OCI-LY7 (cell line): ENCODE data around the gene SHISA2. TPM values are rescaled to one million over a fixed set of nuclear protein-coding genes. Genes with fewer than 3 reads are reported as not detected.

Experiments used
- BruUV-seq: library from RNA; stranded (reverse); fragments of 400-500 nt; replicated peaks from 2 replicates; lab custom pipeline; 2021; lab: Mats Ljungman, UMichigan
- CTCF ChIA-PET: fragments of 300-600 bp; sonication (Branson Sonifier 250); formaldehyde crosslinking; loops from one replicate; lab custom pipeline; 2022; ENCODE audit warnings: antibody characterized with exemption; ENCODE audit not compliant: unreplicated experiment; lab: Charles Lee
- POLR2A ChIA-PET: fragments of 300-600 bp; sonication (Branson Sonifier 250); formaldehyde crosslinking; loops from one replicate; lab custom pipeline; 2022; ENCODE audit warnings: antibody characterized with exemption; lab: Charles Lee
- DNase-seq: peaks from one replicate; pipeline ENCODE4 v3.0.0-alpha.2; 2015; ENCODE audit warnings: low spot score
- H2AFZ ChIP-seq: fragments of 200-600 bp; sonication (generic), shearing (Covaris generic); 2 replicates; pipeline ENCODE4 v1.6.1; 2014; ENCODE audit warnings: mild to moderate bottlenecking, antibody characterized with exemption, low read length, moderate library complexity
- H3K27ac ChIP-seq: fragments of 200-600 bp; sonication (generic); 2 replicates; pipeline ENCODE4 v1.5.1; 2014; ENCODE audit warnings: mixed run types, low read depth, mild to moderate bottlenecking, moderate library complexity, low read length, inconsistent platforms; ENCODE audit not compliant: poor library complexity, severe bottlenecking
- H3K36me3 ChIP-seq: fragments of 200-600 bp; sonication (generic); 2 replicates; pipeline ENCODE4 v1.6.1; 2014; ENCODE audit warnings: mild to moderate bottlenecking, antibody characterized with exemption, low read length, moderate library complexity, mixed read lengths; ENCODE audit not compliant: insufficient read depth
- H3K4me1 ChIP-seq: fragments of 200-600 bp; sonication (generic); 2 replicates; pipeline ENCODE4 v1.5.1; 2014; ENCODE audit warnings: mild to moderate bottlenecking, low read length; ENCODE audit not compliant: insufficient read depth, poor library complexity, severe bottlenecking
- H3K4me2 ChIP-seq: fragments of 200-600 bp; sonication (generic); 2 replicates; pipeline ENCODE4 v1.6.1; 2014; ENCODE audit warnings: mild to moderate bottlenecking, low read length
- H3K4me3 ChIP-seq: fragments of 200-600 bp; sonication (generic); 2 replicates; pipeline ENCODE4 v1.5.1; 2014; ENCODE audit warnings: mild to moderate bottlenecking, low read depth, low read length; ENCODE audit not compliant: poor library complexity, severe bottlenecking
- H3K79me2 ChIP-seq: fragments of 200-600 bp; sonication (generic); 2 replicates; pipeline ENCODE4 v1.6.1; 2016; ENCODE audit warnings: low read depth, mild to moderate bottlenecking, low read length, moderate library complexity, mixed read lengths; ENCODE audit not compliant: insufficient read depth
- H3K9me2 ChIP-seq: fragments of 200-600 bp; sonication (generic); 2 replicates; pipeline ENCODE4 v1.6.1; 2016; ENCODE audit warnings: mild to moderate bottlenecking, low read length, mixed read lengths; ENCODE audit not compliant: insufficient read depth
- H3K9me3 ChIP-seq: fragments of 200-600 bp; sonication (generic); 2 replicates; pipeline ENCODE4 v1.6.1; 2014; ENCODE audit warnings: mild to moderate bottlenecking, mixed run types, low read length, mixed read lengths
- H4K20me1 ChIP-seq: fragments of 200-600 bp; sonication (generic); 2 replicates; pipeline ENCODE4 v1.6.1; 2014; ENCODE audit warnings: mild to moderate bottlenecking, antibody characterized with exemption, low read length, moderate library complexity, mixed read lengths; ENCODE audit not compliant: insufficient read depth
- EZH2phosphoT487 ChIP-seq: fragments of 200-600 bp; sonication (generic); IDR thresholded peaks from 2 replicates; pipeline ENCODE4 v1.6.1; 2018; ENCODE audit warnings: low read depth, borderline replicate concordance, mild to moderate bottlenecking, mixed run types, antibody characterized with exemption, low read length, moderate library complexity, mixed read lengths
- intact Hi-C: fragments of 100-400 bp; cut with micrococcal nuclease; formaldehyde crosslinking; loops from one replicate; pipeline ENCODE4 v1.10.0; 2022; ENCODE audit not compliant: unreplicated experiment
- total RNA-seq, 2 experiments: library from RNA; depleted of rRNA in 1 of 2; stranded (reverse); fragments of >200 nt in 1 of 2; shearing (Covaris generic) in 1 of 2; gene quantifications; 2 replicates each; pipeline ENCODE4 v1.2.3, GENCODE V29; 2014 to 2022
- TF ChIP-seq, protein P1 (sequence below): fragments of 200-600 bp; sonication (generic); conservative IDR thresholded peaks from 2 replicates; pipeline ENCODE4 v1.5.1; 2014; ENCODE audit warnings: mild to moderate bottlenecking, antibody characterized with exemption, low read length, moderate library complexity, mixed read lengths

SHISA2 gene
- total RNA-seq, 2 experiments from 2014 or later: not detected

DNA sequence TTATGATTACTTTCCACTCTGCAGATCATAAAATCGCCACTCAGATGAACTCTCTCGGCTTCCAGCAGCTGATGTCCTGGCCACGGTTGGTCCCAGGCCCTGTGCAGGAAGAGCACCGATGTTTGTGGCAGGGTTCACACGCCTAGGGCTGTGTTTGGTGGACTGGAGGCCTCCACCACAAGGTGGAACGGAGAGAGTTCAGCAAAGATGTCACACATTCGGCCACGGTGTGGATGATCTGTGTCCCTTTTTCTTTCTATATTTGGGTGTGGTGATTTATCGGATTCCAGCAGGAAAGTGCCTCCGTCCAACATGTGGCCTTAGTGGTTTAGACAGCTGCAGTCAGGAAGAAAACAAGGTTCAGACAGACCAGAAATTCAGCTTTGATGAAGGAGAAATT is 521 bp upstream of the SHISA2 start:
- no peaks in the 10 kb centered on the region for H4K20me1 ChIP-seq
- intact Hi-C loops: no loop called here

DNA sequence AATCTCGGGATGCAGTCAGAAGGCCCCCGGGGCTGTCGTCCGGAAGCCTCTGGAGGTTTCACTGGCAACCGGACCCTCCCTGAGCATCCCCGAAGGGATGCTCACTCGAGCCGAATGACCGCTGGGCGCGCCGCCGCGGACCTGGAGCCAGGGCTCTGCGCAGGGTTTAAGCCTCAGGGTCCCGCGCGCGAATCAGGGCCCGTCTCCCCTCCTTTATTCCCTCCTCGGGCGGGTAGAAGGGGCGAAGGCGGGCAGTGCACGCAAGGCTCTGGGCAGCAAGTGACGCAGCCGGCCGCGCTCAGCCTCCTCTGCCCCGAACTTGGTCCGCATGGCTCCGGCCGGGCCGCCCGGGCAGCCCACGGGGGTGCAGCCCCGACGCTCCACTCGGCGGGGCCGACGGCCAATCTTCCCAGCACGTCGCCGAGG is 572 bp downstream of the SHISA2 start:
- Histone ChIP-seq H3K79me2 (no peaks in the 10 kb centered on the region), H3K4me3 (no peak overlapping the region), H3K9me3 (no peaks in the 10 kb centered on the region), H3K4me1 (no peaks in the 10 kb centered on the region), H3K27ac (no peak overlapping the region), H3K9me2 (no peaks in the 10 kb centered on the region), H4K20me1 (no peaks in the 10 kb centered on the region), H3K36me3 (no peaks in the 10 kb centered on the region), H2AFZ (no peak overlapping the region), H3K4me2 (no peak overlapping the region)
- TF ChIP-seq, protein P1, sequence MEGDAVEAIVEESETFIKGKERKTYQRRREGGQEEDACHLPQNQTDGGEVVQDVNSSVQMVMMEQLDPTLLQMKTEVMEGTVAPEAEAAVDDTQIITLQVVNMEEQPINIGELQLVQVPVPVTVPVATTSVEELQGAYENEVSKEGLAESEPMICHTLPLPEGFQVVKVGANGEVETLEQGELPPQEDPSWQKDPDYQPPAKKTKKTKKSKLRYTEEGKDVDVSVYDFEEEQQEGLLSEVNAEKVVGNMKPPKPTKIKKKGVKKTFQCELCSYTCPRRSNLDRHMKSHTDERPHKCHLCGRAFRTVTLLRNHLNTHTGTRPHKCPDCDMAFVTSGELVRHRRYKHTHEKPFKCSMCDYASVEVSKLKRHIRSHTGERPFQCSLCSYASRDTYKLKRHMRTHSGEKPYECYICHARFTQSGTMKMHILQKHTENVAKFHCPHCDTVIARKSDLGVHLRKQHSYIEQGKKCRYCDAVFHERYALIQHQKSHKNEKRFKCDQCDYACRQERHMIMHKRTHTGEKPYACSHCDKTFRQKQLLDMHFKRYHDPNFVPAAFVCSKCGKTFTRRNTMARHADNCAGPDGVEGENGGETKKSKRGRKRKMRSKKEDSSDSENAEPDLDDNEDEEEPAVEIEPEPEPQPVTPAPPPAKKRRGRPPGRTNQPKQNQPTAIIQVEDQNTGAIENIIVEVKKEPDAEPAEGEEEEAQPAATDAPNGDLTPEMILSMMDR: no peak
- no peak for TF ChIP-seq EZH2phosphoT487
- DNase-seq: no peak
- intact Hi-C loops: no loop called here
- CTCF ChIA-PET: no interaction called here
- BruUV-seq: no TSS peak
- POLR2A ChIA-PET: no interaction called here

More for the DNA sequence above, 521 bp upstream of the SHISA2 start:
- POLR2A ChIA-PET: interaction anchor here (0.6 kb wide), 1 partner anchor 78 kb away, joined by 3 read pairs; no protein-coding TSS in a partner anchor
- no peak overlapping the region for H3K4me2 ChIP-seq
- H3K27ac ChIP-seq: no peak overlapping the region
- no peaks in the 10 kb centered on the region for H3K9me3 ChIP-seq
- no peaks in the 10 kb centered on the region for H3K4me1 ChIP-seq
- H2AFZ ChIP-seq: no peak overlapping the region
- CTCF ChIA-PET: no interaction called here
- BruUV-seq: no TSS peak
- H3K36me3 ChIP-seq: no peaks in the 10 kb centered on the region
- H3K9me2 ChIP-seq: no peaks in the 10 kb centered on the region
- no peak for TF ChIP-seq EZH2phosphoT487
- TF ChIP-seq, protein P1: no peak
- no peaks in the 10 kb centered on the region for H3K79me2 ChIP-seq
- no peak overlapping the region for H3K4me3 ChIP-seq
- no peak for DNase-seq

DNA sequence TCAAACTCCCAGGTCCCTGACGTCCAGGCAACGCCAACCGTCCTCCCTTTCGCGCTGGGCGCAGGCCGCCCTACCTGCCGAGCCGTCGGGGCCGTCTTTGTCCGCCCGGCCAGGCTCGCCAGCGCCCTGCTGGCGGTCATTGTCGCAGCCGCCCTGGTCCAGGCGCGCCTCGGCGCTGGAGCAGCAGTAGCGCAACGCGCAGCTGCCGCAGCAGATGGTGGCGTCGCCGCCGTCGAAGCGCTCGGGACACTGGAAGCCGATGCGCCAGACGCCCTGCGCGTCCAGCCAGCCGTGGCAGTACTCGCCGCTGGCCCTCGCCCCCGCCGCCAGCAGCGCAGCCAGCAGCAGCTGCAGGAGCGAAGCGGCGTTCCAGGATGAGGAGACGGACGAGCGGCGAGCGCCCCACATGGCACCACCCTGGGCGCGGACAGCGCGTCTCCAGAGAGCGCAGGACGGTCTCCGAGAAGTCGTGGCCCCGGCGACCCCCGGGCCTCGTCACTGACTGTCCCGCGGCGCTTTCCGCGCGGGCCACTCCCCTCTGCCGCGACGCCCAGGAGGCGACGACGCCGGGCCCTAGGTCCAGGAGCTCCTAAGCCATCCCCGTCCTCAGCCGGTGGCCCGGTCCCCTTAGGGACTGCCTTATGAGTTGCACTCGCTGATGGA is 1.1 kb downstream of the SHISA2 start:
- H3K4me2 ChIP-seq: no peak overlapping the region
- H3K36me3 ChIP-seq: no peaks in the 10 kb centered on the region
- H3K79me2 ChIP-seq: no peaks in the 10 kb centered on the region
- intact Hi-C loops: no loop called here
- TF ChIP-seq EZH2phosphoT487: no peak
- TF ChIP-seq, protein P1: no peak
- H2AFZ ChIP-seq: no peak overlapping the region
- ChIA-PET POLR2A (no interaction called here), CTCF (no interaction called here)
- DNase-seq: no peak
- H3K9me2 ChIP-seq: no peaks in the 10 kb centered on the region
- no TSS peak for BruUV-seq
- no peak overlapping the region for H3K27ac ChIP-seq
- H4K20me1 ChIP-seq: no peaks in the 10 kb centered on the region
- H3K9me3 ChIP-seq: no peaks in the 10 kb centered on the region
- no peak overlapping the region for H3K4me3 ChIP-seq
- H3K4me1 ChIP-seq: no peaks in the 10 kb centered on the region
